Lower leg skin (tissue), 3 donors: Measurements from ENCODE around the gene AHCYL1.

Experiments
- POLR2A ChIP-seq, 2 donors: fragments of 450-650 bp; IDR thresholded peaks; one replicate each; pipeline ENCODE4 v1.6.1; 2016 to 2017; ENCODE audit warnings: antibody characterized with exemption in 2 of 2, mild to moderate bottlenecking in 1 of 2, moderate library complexity in 1 of 2
- TF ChIP-seq, protein P1 (sequence below), 3 donors: fragments of 450-650 bp; IDR thresholded peaks; one replicate each; pipeline ENCODE4 v1.5.1; 2016; ENCODE audit warnings: antibody characterized with exemption in 3 of 3, mild to moderate bottlenecking in 3 of 3, moderate library complexity in 2 of 3

DNA sequence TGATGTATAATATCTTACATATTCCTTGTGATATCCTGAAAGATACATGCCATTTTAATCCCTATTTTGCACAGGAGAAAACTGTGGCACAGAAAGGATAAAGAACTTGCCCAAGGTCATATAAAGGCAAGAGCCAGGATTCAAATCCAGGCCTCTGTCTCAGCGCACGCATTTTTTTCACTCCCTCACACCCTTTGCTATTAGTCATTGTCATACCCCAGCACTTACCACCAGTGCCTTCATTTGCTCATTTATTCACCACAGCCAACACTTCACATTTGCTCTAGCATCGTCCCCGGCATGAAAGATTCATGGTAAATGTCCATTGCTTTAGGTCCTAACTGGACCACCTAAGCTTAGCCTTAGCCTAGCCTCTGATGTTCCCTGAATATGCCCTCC lies 71.7 kb downstream of the AHCYL1 start:
- TF ChIP-seq, protein P1, sequence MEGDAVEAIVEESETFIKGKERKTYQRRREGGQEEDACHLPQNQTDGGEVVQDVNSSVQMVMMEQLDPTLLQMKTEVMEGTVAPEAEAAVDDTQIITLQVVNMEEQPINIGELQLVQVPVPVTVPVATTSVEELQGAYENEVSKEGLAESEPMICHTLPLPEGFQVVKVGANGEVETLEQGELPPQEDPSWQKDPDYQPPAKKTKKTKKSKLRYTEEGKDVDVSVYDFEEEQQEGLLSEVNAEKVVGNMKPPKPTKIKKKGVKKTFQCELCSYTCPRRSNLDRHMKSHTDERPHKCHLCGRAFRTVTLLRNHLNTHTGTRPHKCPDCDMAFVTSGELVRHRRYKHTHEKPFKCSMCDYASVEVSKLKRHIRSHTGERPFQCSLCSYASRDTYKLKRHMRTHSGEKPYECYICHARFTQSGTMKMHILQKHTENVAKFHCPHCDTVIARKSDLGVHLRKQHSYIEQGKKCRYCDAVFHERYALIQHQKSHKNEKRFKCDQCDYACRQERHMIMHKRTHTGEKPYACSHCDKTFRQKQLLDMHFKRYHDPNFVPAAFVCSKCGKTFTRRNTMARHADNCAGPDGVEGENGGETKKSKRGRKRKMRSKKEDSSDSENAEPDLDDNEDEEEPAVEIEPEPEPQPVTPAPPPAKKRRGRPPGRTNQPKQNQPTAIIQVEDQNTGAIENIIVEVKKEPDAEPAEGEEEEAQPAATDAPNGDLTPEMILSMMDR (IDR thresholded peaks at IDR 0.05): no peak
- TF ChIP-seq POLR2A (IDR thresholded peaks at IDR 0.05): no peak
